IMR-90 (cell line): ENCODE measurements around the gene FSIP1.

Experiments used
- CEBPB ChIP-seq: IDR thresholded peaks from 2 replicates; pipeline ENCODE4 v1.6.1; 2012; ENCODE audit warnings: low read depth, low read length, improper control_type of control experiment
- CHD1 ChIP-seq: IDR thresholded peaks from 2 replicates; pipeline ENCODE4 v1.6.1; 2012; ENCODE audit warnings: low read depth, low read length, improper control_type of control experiment
- MAFK ChIP-seq: IDR thresholded peaks from 2 replicates; pipeline ENCODE4 v1.6.1; 2012; ENCODE audit warnings: low read depth, low read length, improper control_type of control experiment
- POLR2A ChIP-seq: IDR thresholded peaks from 2 replicates; pipeline ENCODE4 v1.6.1; 2012; ENCODE audit warnings: mild to moderate bottlenecking, low read depth, low read length
- RAD21 ChIP-seq: IDR thresholded peaks from 2 replicates; pipeline ENCODE4 v1.6.1; 2012; ENCODE audit warnings: low read length, improper control_type of control experiment
- SMC3 ChIP-seq: fragments of 150-350 bp; IDR thresholded peaks from 2 replicates; pipeline ENCODE4 v1.6.1; 2016; ENCODE audit warnings: low read depth, mild to moderate bottlenecking, antibody characterized with exemption, low read length, moderate library complexity
- TF ChIP-seq, protein P1 (sequence below): conservative IDR thresholded peaks from 2 replicates; pipeline ENCODE4 v1.5.1; 2012; ENCODE audit warnings: mild to moderate bottlenecking, low read depth, low read length, improper control_type of control experiment
- TF ChIP-seq, protein P2 (sequence below): fragments of 150-350 bp; IDR thresholded peaks from 2 replicates; pipeline ENCODE4 v1.6.1; 2016; ENCODE audit warnings: low read depth, mild to moderate bottlenecking, low read length, moderate library complexity, borderline replicate concordance

DNA sequence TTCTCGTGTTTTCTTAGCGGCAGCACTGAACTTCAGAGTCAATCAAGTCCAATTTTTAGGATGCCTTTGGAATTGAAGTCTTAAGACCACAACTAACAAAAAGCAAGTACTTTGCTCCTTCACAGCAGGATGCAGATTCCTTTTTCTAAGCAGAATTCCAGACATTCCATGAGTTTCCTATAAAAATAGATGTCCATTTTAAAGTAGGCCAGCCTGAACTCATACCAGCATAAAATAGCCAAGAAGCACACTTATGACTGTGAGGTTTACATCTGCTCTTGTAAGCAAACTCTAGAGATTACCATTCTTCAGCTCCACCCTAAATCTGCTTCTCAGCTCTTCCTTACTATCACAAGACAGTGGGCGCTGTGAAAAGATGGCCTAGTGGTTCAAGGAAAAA is 116.0 kb downstream of the FSIP1 start:
- no peak for TF ChIP-seq CEBPB
- TF ChIP-seq, protein P1, sequence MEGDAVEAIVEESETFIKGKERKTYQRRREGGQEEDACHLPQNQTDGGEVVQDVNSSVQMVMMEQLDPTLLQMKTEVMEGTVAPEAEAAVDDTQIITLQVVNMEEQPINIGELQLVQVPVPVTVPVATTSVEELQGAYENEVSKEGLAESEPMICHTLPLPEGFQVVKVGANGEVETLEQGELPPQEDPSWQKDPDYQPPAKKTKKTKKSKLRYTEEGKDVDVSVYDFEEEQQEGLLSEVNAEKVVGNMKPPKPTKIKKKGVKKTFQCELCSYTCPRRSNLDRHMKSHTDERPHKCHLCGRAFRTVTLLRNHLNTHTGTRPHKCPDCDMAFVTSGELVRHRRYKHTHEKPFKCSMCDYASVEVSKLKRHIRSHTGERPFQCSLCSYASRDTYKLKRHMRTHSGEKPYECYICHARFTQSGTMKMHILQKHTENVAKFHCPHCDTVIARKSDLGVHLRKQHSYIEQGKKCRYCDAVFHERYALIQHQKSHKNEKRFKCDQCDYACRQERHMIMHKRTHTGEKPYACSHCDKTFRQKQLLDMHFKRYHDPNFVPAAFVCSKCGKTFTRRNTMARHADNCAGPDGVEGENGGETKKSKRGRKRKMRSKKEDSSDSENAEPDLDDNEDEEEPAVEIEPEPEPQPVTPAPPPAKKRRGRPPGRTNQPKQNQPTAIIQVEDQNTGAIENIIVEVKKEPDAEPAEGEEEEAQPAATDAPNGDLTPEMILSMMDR = no peak
- TF ChIP-seq, protein P2, sequence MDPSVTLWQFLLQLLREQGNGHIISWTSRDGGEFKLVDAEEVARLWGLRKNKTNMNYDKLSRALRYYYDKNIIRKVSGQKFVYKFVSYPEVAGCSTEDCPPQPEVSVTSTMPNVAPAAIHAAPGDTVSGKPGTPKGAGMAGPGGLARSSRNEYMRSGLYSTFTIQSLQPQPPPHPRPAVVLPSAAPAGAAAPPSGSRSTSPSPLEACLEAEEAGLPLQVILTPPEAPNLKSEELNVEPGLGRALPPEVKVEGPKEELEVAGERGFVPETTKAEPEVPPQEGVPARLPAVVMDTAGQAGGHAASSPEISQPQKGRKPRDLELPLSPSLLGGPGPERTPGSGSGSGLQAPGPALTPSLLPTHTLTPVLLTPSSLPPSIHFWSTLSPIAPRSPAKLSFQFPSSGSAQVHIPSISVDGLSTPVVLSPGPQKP = no peak
- TF ChIP-seq MAFK = no peak
- TF ChIP-seq POLR2A = no peak
- no peak for TF ChIP-seq RAD21
- TF ChIP-seq SMC3 = no peak
- no peak for TF ChIP-seq CHD1
